NCI-H2029 treated with DMSO at 0.1 percent for 48 hours (cell line): ENCODE measurements around the gene AGFG2.

ENCODE experiments used
- DNase-seq: peaks from one replicate; lab custom pipeline; 2025; lab: John Stamatoyannopoulos, UW

Gene AGFG2

GRCh38 chr7:100572281-100572948, 33.4 kb downstream of the AGFG2 start:
- DNase-seq, result no peak

- DNase-seq, result no peak
Measured at GRCh38 chr7:100572949-100573675, 34.1 kb downstream of the AGFG2 start.

GRCh38 chr7:100573691-100574361, 34.8 kb downstream of the AGFG2 start, which contains the start of gene SAP25:
SAP25 (minus strand) TSS chr7:100573900; CDS start chr7:100573742, 158 bp downstream.
- DNase-seq, result no peak

GRCh38 chr7:100574362-100575205, 35.6 kb downstream of the AGFG2 start:
- DNase-seq, result no peak

GRCh38 chr7:100575206-100575631, 36.2 kb downstream of the AGFG2 start:
- no peak for DNase-seq

GRCh38 chr7:100575746-100576383, 36.9 kb downstream of the AGFG2 start:
- DNase-seq, result no peak

GRCh38 chr7:100576384-100576993, 37.5 kb downstream of the AGFG2 start:
- DNase-seq, result no peak

- DNase-seq, result no peak
Measured at GRCh38 chr7:100577103-100577502, 38.1 kb downstream of the AGFG2 start.

GRCh38 chr7:100577507-100577906, 38.5 kb downstream of the AGFG2 start:
- no peak for DNase-seq

- no peak for DNase-seq
Measured at GRCh38 chr7:100578246-100579183, 39.5 kb downstream of the AGFG2 start.

GRCh38 chr7:100580466-100581283, 41.7 kb downstream of the AGFG2 start:
- DNase-seq, result no peak

- DNase-seq, result no peak
Measured at GRCh38 chr7:100582041-100582579, 43.1 kb downstream of the AGFG2 start.

- DNase-seq, result no peak
Measured at GRCh38 chr7:100582650-100583049, 43.6 kb downstream of the AGFG2 start.

GRCh38 chr7:100583132-100584053, 44.4 kb downstream of the AGFG2 start:
- no peak for DNase-seq

- DNase-seq, result no peak
Measured at GRCh38 chr7:100584054-100584682, 45.2 kb downstream of the AGFG2 start.

GRCh38 chr7:100584683-100585510, 45.9 kb downstream of the AGFG2 start:
- DNase-seq, result no peak
